Urinary bladder (tissue), 4 donors: ENCODE measurements around the gene PCDH1. TPM values are rescaled to one million over a fixed set of nuclear protein-coding genes. Genes with fewer than 3 reads are reported as not detected.

Experiments used
- DNase-seq: peaks from one replicate; pipeline ENCODE4 v3.0.0-alpha.2; 2015; ENCODE audit errors: extremely low spot score
- H3K27ac ChIP-seq: one replicate; pipeline ENCODE4 v1.5.1; 2013; ENCODE audit warnings: low read depth, mild to moderate bottlenecking, moderate library complexity
- H3K36me3 ChIP-seq: one replicate; pipeline ENCODE4 v1.6.1; 2013; ENCODE audit warnings: mild to moderate bottlenecking, moderate library complexity; ENCODE audit not compliant: insufficient read depth
- H3K4me1 ChIP-seq: one replicate; pipeline ENCODE4 v1.6.1; 2013; ENCODE audit warnings: mild to moderate bottlenecking, moderate library complexity; ENCODE audit not compliant: insufficient read depth
- H3K4me3 ChIP-seq: one replicate; pipeline ENCODE4 v1.5.1; 2013; ENCODE audit warnings: low read depth, low read length
- WGBS: extraction: QIAGEN DNeasy Blood & Tissue Kit; methylation state at CpG from one replicate; pipeline ENCODE4 v1.1.7; 2013; 5-methylcytosine and 5-hydroxymethylcytosine counted together
- polyA plus RNA-seq: library from polyadenylated mRNA; stranded (reverse); fragments of 200-250 nt; gene quantifications from one replicate; pipeline ENCODE4 v1.2.3, GENCODE V29; 2013
- total RNA-seq: library from RNA; depleted of rRNA; stranded (reverse); fragments of >200 nt; gene quantifications from one replicate; pipeline ENCODE4 v1.2.3, GENCODE V29; 2014
- donor health status: healthy with polysubstance abuse.
- donor health status: healthy.

The PCDH1 gene
- total and polyA plus RNA-seq, 2 donors: 21.1 to 22.5 TPM

GRCh38 chr5:141883184-141883891 is 5.1 kb upstream of the PCDH1 start:
- no peaks in the 10 kb centered on the region for H3K36me3 ChIP-seq
- H3K27ac ChIP-seq: no peak overlapping the region
- WGBS: 1% methylated on average over 35 of the region's 35 CpGs
- no peak overlapping the region for H3K4me3 ChIP-seq
- H3K4me1 ChIP-seq: no peaks in the 10 kb centered on the region
- DNase-seq: no peak

- H3K4me3 ChIP-seq: no peak overlapping the region
- no peak for DNase-seq
- H3K27ac ChIP-seq: no peak overlapping the region
- 8% methylated on average over 13 of the region's 13 CpGs for WGBS
- H3K36me3 ChIP-seq: no peaks in the 10 kb centered on the region
- H3K4me1 ChIP-seq: no peaks in the 10 kb centered on the region
Measured at GRCh38 chr5:141882594-141883183, 4.5 kb upstream of the PCDH1 start.

GRCh38 chr5:141881886-141882285 is 3.7 kb upstream of the PCDH1 start:
- DNase-seq: no peak
- WGBS: 18% methylated on average over 4 of the region's 4 CpGs
- Histone ChIP-seq H3K27ac (no peak overlapping the region), H3K4me1 (no peaks in the 10 kb centered on the region), H3K4me3 (no peak overlapping the region), H3K36me3 (no peaks in the 10 kb centered on the region)

- 28% methylated on average over 8 of the region's 8 CpGs for WGBS
- no peaks in the 10 kb centered on the region for H3K36me3 ChIP-seq
- no peaks in the 10 kb centered on the region for H3K4me1 ChIP-seq
- H3K4me3 ChIP-seq: no peak overlapping the region
- no peak overlapping the region for H3K27ac ChIP-seq
- DNase-seq: no peak
Measured at GRCh38 chr5:141880961-141881801, 3.0 kb upstream of the PCDH1 start.

GRCh38 chr5:141879941-141880738 is 1.9 kb upstream of the PCDH1 start:
- WGBS: 26% methylated on average over 7 of the region's 7 CpGs
- Histone ChIP-seq H3K4me3 (no peak overlapping the region), H3K27ac (no peak overlapping the region), H3K4me1 (no peaks in the 10 kb centered on the region), H3K36me3 (no peaks in the 10 kb centered on the region)
- no peak for DNase-seq

- no peak overlapping the region for H3K4me3 ChIP-seq
- H3K4me1 ChIP-seq: no peaks in the 10 kb centered on the region
- no peak overlapping the region for H3K27ac ChIP-seq
- 1% methylated on average over 2 of the region's 2 CpGs for WGBS
- no peaks in the 10 kb centered on the region for H3K36me3 ChIP-seq
- no peak for DNase-seq
Measured at GRCh38 chr5:141879426-141879759, 1.2 kb upstream of the PCDH1 start.

- Histone ChIP-seq H3K4me1 (no peaks in the 10 kb centered on the region), H3K36me3 (no peaks in the 10 kb centered on the region), H3K4me3 (peak overlapping the region; percentile 55), H3K27ac (peak overlapping the region; percentile 40)
- DNase-seq: peak; percentile 94
- WGBS: under 1% methylated on average over 40 of the region's 40 CpGs
Measured at GRCh38 chr5:141878711-141879425, 658 bp upstream of the PCDH1 start.

GRCh38 chr5:141877356-141878185 is 639 bp downstream of the PCDH1 start:
- peak overlapping the region; percentile 69 for H3K27ac ChIP-seq
- H3K36me3 ChIP-seq: no peaks in the 10 kb centered on the region
- under 1% methylated on average over 55 of the region's 55 CpGs for WGBS
- H3K4me3 ChIP-seq: peak overlapping the region; percentile 55
- no peak for DNase-seq
- no peaks in the 10 kb centered on the region for H3K4me1 ChIP-seq

GRCh38 chr5:141876628-141877355 is 1.4 kb downstream of the PCDH1 start:
- WGBS: 2% methylated on average over 42 of the region's 42 CpGs
- H3K36me3 ChIP-seq: no peaks in the 10 kb centered on the region
- H3K4me1 ChIP-seq: no peaks in the 10 kb centered on the region
- H3K4me3 ChIP-seq: peak overlapping the region; percentile 55
- no peak for DNase-seq
- H3K27ac ChIP-seq: peak overlapping the region; percentile 49

- Histone ChIP-seq H3K27ac (no peak overlapping the region), H3K36me3 (no peaks in the 10 kb centered on the region), H3K4me1 (no peaks in the 10 kb centered on the region), H3K4me3 (peak overlapping the region; percentile 55)
- DNase-seq: no peak
- under 1% methylated on average over 65 of the region's 65 CpGs for WGBS
Measured at GRCh38 chr5:141875795-141876627, 2.2 kb downstream of the PCDH1 start.

- no peak overlapping the region for H3K27ac ChIP-seq
- DNase-seq: no peak
- H3K4me3 ChIP-seq: peak overlapping the region; percentile 55
- H3K4me1 ChIP-seq: no peaks in the 10 kb centered on the region
- H3K36me3 ChIP-seq: no peaks in the 10 kb centered on the region
- WGBS: 18% methylated on average over 9 of the region's 9 CpGs
Measured at GRCh38 chr5:141875022-141875740, 3.0 kb downstream of the PCDH1 start.
